UCSD-AML1 (cell line): ENCODE data around the gene NDC80.
A peak's percentile ranks its signal among the peaks of the same experiment; 100 is the strongest.
"Not testable (repeated sequence)": the region's sequence is repeated elsewhere in the genome, so short reads cannot be mapped to it uniquely, and the experiment has no call there.

ENCODE experiments used
- DNase-seq: peaks from one replicate; lab custom pipeline; 2025; ENCODE audit not compliant: unreplicated experiment; lab: John Stamatoyannopoulos, UW

NDC80 gene

GRCh38 chr18:2625217-2625616, 53.9 kb downstream of the NDC80 start:
- no peak for DNase-seq

GRCh38 chr18:2627821-2628276, 56.5 kb downstream of the NDC80 start:
- DNase-seq = no peak

GRCh38 chr18:2629003-2629402, 57.6 kb downstream of the NDC80 start:
- DNase-seq = no peak

GRCh38 chr18:2635586-2635985, 64.2 kb downstream of the NDC80 start:
- DNase-seq = no peak

GRCh38 chr18:2636126-2636631, 64.8 kb downstream of the NDC80 start:
- DNase-seq = no peak

- DNase-seq = no peak
These were observed 70.3 kb downstream of the NDC80 start for GRCh38 chr18:2641638-2642037.

- DNase-seq = no peak
These were observed 71.4 kb downstream of the NDC80 start for GRCh38 chr18:2642771-2643170.

GRCh38 chr18:2644535-2644934, 73.2 kb downstream of the NDC80 start:
- DNase-seq = no peak

GRCh38 chr18:2651981-2652380, 80.6 kb downstream of the NDC80 start:
- no peak for DNase-seq

- no peak for DNase-seq
These were observed 82.1 kb downstream of the NDC80 start for GRCh38 chr18:2653467-2653866.

- no peak for DNase-seq
These were observed 83.0 kb downstream of the NDC80 start for GRCh38 chr18:2654169-2654927.

- no peak for DNase-seq
These were observed 83.5 kb downstream of the NDC80 start for GRCh38 chr18:2654928-2655177.

GRCh38 chr18:2655178-2655953, 84.0 kb downstream of the NDC80 start, which contains the start of gene SMCHD1:
Gene SMCHD1, plus strand, starts transcription at chr18:2655726. Its CDS starts 350 bp downstream, at chr18:2656076.
- peak; percentile 87 for DNase-seq

- no peak for DNase-seq
These were observed 84.5 kb downstream of the NDC80 start for GRCh38 chr18:2655954-2656236.

GRCh38 chr18:2656237-2656980, 85.1 kb downstream of the NDC80 start:
- peak; percentile 70 for DNase-seq

GRCh38 chr18:2656981-2657512, 85.7 kb downstream of the NDC80 start:
- DNase-seq = no peak

- DNase-seq = no peak
These were observed 86.6 kb downstream of the NDC80 start for GRCh38 chr18:2657788-2658458.

GRCh38 chr18:2660849-2661248, 89.5 kb downstream of the NDC80 start:
- DNase-seq = not testable (repeated sequence)

GRCh38 chr18:2662288-2662687, 90.9 kb downstream of the NDC80 start:
- not testable (repeated sequence) for DNase-seq

- no peak for DNase-seq
These were observed 91.6 kb downstream of the NDC80 start for GRCh38 chr18:2662990-2663389.
